AG04450 (cell line): ENCODE data around the gene OR1F1. TPM values are rescaled to one million over a fixed set of nuclear protein-coding genes. Genes with fewer than 3 reads are reported as not detected.

Experiments
- CTCF ChIA-PET: fragments of 300-600, 350-600 bp; formaldehyde crosslinking; extraction: SDS; loops from one replicate; lab custom pipeline; 2022; ENCODE audit warnings: antibody characterized with exemption, inconsistent platforms; lab: Charles Lee
- POLR2A ChIA-PET: fragments of 350-600 bp; formaldehyde crosslinking; extraction: SDS; loops from one replicate; lab custom pipeline; 2021; ENCODE audit warnings: antibody characterized with exemption, inconsistent platforms; lab: Yijun Ruan, JAX
- DNase-seq: peaks from one replicate; pipeline ENCODE4 v3.0.0-alpha.2; 2011; ENCODE audit warnings: low read depth, low spot score
- H3K27ac ChIP-seq: one replicate; pipeline ENCODE4 v1.5.1; 2012; ENCODE audit warnings: low read depth, low read length, control low read depth
- H3K27me3 ChIP-seq: one replicate; pipeline ENCODE4 v1.6.0; 2012; ENCODE audit warnings: low read length; ENCODE audit not compliant: control insufficient read depth, insufficient read depth
- H3K4me3 ChIP-seq: 2 replicates; pipeline ENCODE4 v1.5.1; 2011; ENCODE audit warnings: mild to moderate bottlenecking, low read depth, low read length, control low read depth
- H3K9me3 ChIP-seq: 2 replicates; pipeline ENCODE4 v1.5.1; 2012; ENCODE audit warnings: low read length; ENCODE audit not compliant: control insufficient read depth, insufficient read depth
- polyA plus RNA-seq: library from polyadenylated mRNA; depleted of rRNA; stranded (reverse); fragments of >200 nt; gene quantifications from 2 replicates; pipeline ENCODE4 v1.2.3, GENCODE V29; 2011
- TF ChIP-seq, protein P1 (sequence below): IDR thresholded peaks from 2 replicates; pipeline ENCODE4 v1.5.1; 2011; ENCODE audit warnings: low read depth, low read length, control low read depth, inconsistent platforms

Gene OR1F1
- polyA plus RNA-seq, 1 experiment, result 0.29 TPM

DNA sequence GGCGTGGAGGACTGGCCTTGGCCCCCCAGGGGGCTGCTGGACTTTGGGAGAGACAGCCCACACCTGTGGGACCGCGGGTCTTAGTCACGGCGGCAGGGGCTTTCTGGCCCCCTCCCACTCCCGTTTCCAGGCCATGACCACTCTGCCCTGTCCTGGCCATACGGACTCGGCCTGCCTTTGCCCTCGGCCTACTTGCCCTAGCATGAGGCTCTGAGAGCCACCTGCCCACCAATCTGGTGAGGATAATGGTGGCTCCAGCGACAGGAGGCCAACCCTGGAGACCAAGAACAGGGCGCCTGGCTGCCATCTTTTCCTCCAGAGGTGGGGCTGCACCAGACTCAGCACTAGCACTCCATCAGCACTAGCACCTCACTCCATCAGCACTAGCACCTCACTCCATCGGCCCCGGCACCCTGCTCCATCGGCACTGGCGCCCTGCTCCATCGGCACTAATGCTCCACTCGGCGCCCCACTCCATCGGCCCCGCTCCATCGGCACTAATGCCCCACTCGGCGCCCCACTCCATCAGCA is 46.2 kb upstream of the OR1F1 start:
- H3K4me3 ChIP-seq, result no peak overlapping the region
- CTCF ChIA-PET, result no interaction called here
- H3K27ac ChIP-seq, result no peak overlapping the region
- no peaks in the 10 kb centered on the region; the same call in 1 of the 2 replicates for H3K9me3 ChIP-seq
- no peak for DNase-seq
- POLR2A ChIA-PET, result no interaction called here
- TF ChIP-seq, protein P1, sequence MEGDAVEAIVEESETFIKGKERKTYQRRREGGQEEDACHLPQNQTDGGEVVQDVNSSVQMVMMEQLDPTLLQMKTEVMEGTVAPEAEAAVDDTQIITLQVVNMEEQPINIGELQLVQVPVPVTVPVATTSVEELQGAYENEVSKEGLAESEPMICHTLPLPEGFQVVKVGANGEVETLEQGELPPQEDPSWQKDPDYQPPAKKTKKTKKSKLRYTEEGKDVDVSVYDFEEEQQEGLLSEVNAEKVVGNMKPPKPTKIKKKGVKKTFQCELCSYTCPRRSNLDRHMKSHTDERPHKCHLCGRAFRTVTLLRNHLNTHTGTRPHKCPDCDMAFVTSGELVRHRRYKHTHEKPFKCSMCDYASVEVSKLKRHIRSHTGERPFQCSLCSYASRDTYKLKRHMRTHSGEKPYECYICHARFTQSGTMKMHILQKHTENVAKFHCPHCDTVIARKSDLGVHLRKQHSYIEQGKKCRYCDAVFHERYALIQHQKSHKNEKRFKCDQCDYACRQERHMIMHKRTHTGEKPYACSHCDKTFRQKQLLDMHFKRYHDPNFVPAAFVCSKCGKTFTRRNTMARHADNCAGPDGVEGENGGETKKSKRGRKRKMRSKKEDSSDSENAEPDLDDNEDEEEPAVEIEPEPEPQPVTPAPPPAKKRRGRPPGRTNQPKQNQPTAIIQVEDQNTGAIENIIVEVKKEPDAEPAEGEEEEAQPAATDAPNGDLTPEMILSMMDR, result no peak
- H3K27me3 ChIP-seq, result no peaks in the 10 kb centered on the region

DNA sequence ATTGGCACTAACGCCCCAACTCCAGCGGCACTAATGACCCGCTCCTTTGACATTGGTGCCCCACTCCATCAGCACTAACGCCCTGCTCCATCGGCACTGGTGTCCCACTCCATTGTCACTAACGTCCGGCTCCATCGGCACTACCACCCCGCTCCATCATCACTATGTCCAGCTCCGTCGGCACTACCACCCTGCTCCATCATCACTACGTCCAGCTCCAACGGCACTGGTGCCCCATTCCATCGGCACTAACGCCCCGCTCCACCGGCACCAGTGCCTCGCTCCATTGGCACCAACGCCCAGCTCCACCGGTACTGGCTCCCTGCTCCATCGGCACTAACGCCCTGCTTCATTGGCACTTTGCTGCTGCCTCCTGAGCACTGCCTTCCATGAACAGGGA is 45.7 kb upstream of the OR1F1 start:
- H3K9me3 ChIP-seq, result no peaks in the 10 kb centered on the region; the same call in 1 of the 2 replicates
- TF ChIP-seq, protein P1, result no peak
- POLR2A ChIA-PET, result no interaction called here
- CTCF ChIA-PET, result interaction anchor here (1.4 kb wide), 1 partner anchor 13 kb away, joined by 4 read pairs; no protein-coding TSS in a partner anchor
- H3K4me3 ChIP-seq, result no peak overlapping the region
- DNase-seq, result no peak
- H3K27me3 ChIP-seq, result no peaks in the 10 kb centered on the region
- H3K27ac ChIP-seq, result no peak overlapping the region

DNA sequence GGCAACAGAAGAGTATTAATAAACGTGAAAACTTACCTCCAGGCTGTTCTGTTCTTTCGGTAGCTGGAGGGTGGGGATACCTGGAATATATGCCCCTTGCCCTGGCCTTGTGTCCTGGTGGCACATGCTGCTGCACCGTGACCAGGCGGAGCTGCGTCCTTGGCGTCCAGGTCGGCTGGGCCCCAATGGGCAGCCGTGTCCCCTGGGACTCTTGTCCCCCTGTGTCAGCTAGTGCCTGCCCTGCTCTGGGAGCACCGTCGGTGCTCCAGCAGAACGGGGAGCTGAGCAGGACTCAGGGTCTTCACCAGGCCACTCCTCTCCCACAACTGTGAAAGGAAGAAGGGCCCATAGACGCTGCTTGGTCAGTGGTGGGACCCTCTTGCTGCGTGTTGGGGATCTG is 45.2 kb upstream of the OR1F1 start:
- Histone ChIP-seq H3K9me3 (no peaks in the 10 kb centered on the region; the same call in 1 of the 2 replicates), H3K4me3 (no peak overlapping the region), H3K27ac (no peak overlapping the region), H3K27me3 (no peaks in the 10 kb centered on the region)
- ChIA-PET CTCF (interaction anchor here (1.4 kb wide), 1 partner anchor 13 kb away, joined by 4 read pairs; no protein-coding TSS in a partner anchor), POLR2A (interaction anchor here (0.6 kb wide), 1 partner anchor 16 kb away, joined by 4 read pairs; no protein-coding TSS in a partner anchor)
- DNase-seq, result no peak
- TF ChIP-seq, protein P1, result no peak

DNA sequence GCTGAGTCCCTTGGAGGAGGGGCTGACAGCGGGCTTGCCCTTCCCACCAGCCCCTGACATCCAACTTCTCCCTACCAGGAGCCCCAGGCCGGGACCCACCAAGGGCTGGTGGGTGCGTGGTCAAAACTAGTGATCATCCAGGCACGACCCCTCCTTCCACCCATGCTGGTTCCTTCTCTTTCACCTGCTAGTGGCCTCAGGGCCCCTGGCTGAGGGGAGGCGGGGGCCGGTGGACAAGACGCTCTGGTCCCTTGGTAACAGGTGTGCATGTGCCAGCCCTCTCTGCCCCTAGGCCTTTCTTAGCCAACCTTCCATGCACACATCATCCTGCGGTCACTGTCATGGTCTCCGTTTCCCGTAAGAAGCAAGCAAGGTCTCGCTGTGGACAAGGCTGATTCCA is 44.8 kb upstream of the OR1F1 start:
- H3K4me3 ChIP-seq, result no peak overlapping the region
- no peak overlapping the region for H3K27ac ChIP-seq
- no peaks in the 10 kb centered on the region for H3K27me3 ChIP-seq
- H3K9me3 ChIP-seq, result no peaks in the 10 kb centered on the region; the same call in 1 of the 2 replicates
- TF ChIP-seq, protein P1, result no peak
- ChIA-PET POLR2A (interaction anchor here (0.6 kb wide), 1 partner anchor 16 kb away, joined by 4 read pairs; no protein-coding TSS in a partner anchor), CTCF (interaction anchor here (1.4 kb wide), 1 partner anchor 14 kb away, joined by 4 read pairs; no protein-coding TSS in a partner anchor)
- no peak for DNase-seq
